A673 (cell line): Measurements from ENCODE around the gene MORN3.

Source experiments
- EZH2 ChIP-seq: fragments of 200-600 bp; sonication (generic); IDR thresholded peaks from 2 replicates; pipeline ENCODE4 v1.6.1; 2017; ENCODE audit warnings: borderline replicate concordance, low read depth, mild to moderate bottlenecking, mixed read lengths, antibody characterized with exemption, low read length; ENCODE audit not compliant: poor library complexity, severe bottlenecking
- TF ChIP-seq, protein P1 (sequence below): fragments of 300-800, 200-600 bp; sonication (generic); conservative IDR thresholded peaks from 2 replicates; pipeline ENCODE4 v1.5.1; 2017; ENCODE audit warnings: low read depth, mild to moderate bottlenecking, antibody characterized with exemption, low read length, moderate library complexity, mixed read lengths

DNA sequence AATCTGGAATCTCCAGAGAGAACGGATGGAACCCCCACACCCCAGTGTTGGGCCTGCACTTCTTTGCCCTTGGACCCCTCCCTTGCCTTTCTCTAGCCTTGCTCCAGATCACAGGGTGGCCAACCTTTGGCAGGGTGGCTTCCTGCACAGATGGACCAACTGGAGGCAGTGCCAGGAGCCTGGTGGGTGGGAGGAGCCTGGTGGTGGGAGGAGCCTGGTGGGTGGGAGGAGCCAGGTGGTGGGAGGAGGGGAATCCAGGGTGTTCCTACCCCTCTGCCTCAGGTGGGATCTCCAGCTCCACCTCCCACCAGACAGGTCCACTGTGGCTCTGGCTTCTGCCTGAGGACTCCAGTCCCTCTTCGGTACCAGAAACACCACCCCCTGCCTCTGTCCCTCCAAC lies 58.1 kb downstream of the MORN3 start:
- TF ChIP-seq, protein P1, sequence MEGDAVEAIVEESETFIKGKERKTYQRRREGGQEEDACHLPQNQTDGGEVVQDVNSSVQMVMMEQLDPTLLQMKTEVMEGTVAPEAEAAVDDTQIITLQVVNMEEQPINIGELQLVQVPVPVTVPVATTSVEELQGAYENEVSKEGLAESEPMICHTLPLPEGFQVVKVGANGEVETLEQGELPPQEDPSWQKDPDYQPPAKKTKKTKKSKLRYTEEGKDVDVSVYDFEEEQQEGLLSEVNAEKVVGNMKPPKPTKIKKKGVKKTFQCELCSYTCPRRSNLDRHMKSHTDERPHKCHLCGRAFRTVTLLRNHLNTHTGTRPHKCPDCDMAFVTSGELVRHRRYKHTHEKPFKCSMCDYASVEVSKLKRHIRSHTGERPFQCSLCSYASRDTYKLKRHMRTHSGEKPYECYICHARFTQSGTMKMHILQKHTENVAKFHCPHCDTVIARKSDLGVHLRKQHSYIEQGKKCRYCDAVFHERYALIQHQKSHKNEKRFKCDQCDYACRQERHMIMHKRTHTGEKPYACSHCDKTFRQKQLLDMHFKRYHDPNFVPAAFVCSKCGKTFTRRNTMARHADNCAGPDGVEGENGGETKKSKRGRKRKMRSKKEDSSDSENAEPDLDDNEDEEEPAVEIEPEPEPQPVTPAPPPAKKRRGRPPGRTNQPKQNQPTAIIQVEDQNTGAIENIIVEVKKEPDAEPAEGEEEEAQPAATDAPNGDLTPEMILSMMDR, result no peak
- no peak for TF ChIP-seq EZH2
